Central memory CD8-positive, alpha-beta T cell (primary cell): ENCODE measurements around the gene ATP2B3.

Experiments used
- ATAC-seq: fragments of 150-1000 bp; cut with Tn5 transposase; replicated peaks from 2 replicates; pipeline ENCODE4 v1.10.0; 2022; ENCODE audit warnings: mild to moderate bottlenecking, moderate FRiP score, moderate number of reproducible peaks; ENCODE audit not compliant: poor library complexity, severe bottlenecking; ENCODE audit errors: extremely low read depth
- DNase-seq, 2 donors: peaks; one replicate each; pipeline ENCODE4 v3.0.0; 2021; ENCODE audit warnings: low spot score in 2 of 2
- H3K27ac Mint-ChIP-seq: one replicate; pipeline ENCODE4 v1.8.0; 2022; ENCODE audit warnings: low read depth, mild to moderate bottlenecking, moderate library complexity, mixed read lengths
- H3K27me3 Mint-ChIP-seq: one replicate; pipeline ENCODE4 v1.8.0; 2022; ENCODE audit warnings: mixed read lengths
- H3K36me3 Mint-ChIP-seq: one replicate; pipeline ENCODE4 v1.8.0; 2022; ENCODE audit warnings: mild to moderate bottlenecking, moderate library complexity, mixed read lengths; ENCODE audit not compliant: insufficient read depth
- H3K4me1 Mint-ChIP-seq: one replicate; pipeline ENCODE4 v1.8.0; 2022; ENCODE audit warnings: mixed read lengths
- H3K4me3 Mint-ChIP-seq: one replicate; pipeline ENCODE4 v1.8.0; 2022; ENCODE audit warnings: mild to moderate bottlenecking, moderate library complexity, mixed read lengths
- H3K9me3 Mint-ChIP-seq: one replicate; pipeline ENCODE4 v1.8.0; 2022; ENCODE audit warnings: mixed read lengths

The ATP2B3 gene

GRCh38 chrX:153614818-153615217 lies 97.4 kb downstream of the ATP2B3 start:
- H3K36me3 Mint-ChIP-seq: peaks cover 4% of the 10 kb centered on the region
- no peak overlapping the region for H3K4me3 Mint-ChIP-seq
- H3K27me3 Mint-ChIP-seq: peaks cover 8% of the 10 kb centered on the region
- ATAC-seq: no peak
- H3K27ac Mint-ChIP-seq: no peak overlapping the region
- H3K4me1 Mint-ChIP-seq: no peaks in the 10 kb centered on the region
- no peak for DNase-seq
- no peaks in the 10 kb centered on the region for H3K9me3 Mint-ChIP-seq

- no peak for ATAC-seq
- Mint-ChIP-seq H3K9me3 (no peaks in the 10 kb centered on the region), H3K27ac (no peak overlapping the region), H3K27me3 (peaks cover 19% of the 10 kb centered on the region), H3K36me3 (no peaks in the 10 kb centered on the region), H3K4me3 (no peak overlapping the region), H3K4me1 (no peaks in the 10 kb centered on the region)
- DNase-seq: no peak
Observed at GRCh38 chrX:153620576-153620975, 103.1 kb downstream of the ATP2B3 start.

GRCh38 chrX:153621949-153622598 lies 104.6 kb downstream of the ATP2B3 start:
- no peak overlapping the region for H3K27ac Mint-ChIP-seq
- DNase-seq: no peak
- H3K9me3 Mint-ChIP-seq: no peaks in the 10 kb centered on the region
- H3K4me3 Mint-ChIP-seq: no peak overlapping the region
- no peaks in the 10 kb centered on the region for H3K4me1 Mint-ChIP-seq
- no peaks in the 10 kb centered on the region for H3K36me3 Mint-ChIP-seq
- no peak for ATAC-seq
- peaks cover 19% of the 10 kb centered on the region for H3K27me3 Mint-ChIP-seq

DNA sequence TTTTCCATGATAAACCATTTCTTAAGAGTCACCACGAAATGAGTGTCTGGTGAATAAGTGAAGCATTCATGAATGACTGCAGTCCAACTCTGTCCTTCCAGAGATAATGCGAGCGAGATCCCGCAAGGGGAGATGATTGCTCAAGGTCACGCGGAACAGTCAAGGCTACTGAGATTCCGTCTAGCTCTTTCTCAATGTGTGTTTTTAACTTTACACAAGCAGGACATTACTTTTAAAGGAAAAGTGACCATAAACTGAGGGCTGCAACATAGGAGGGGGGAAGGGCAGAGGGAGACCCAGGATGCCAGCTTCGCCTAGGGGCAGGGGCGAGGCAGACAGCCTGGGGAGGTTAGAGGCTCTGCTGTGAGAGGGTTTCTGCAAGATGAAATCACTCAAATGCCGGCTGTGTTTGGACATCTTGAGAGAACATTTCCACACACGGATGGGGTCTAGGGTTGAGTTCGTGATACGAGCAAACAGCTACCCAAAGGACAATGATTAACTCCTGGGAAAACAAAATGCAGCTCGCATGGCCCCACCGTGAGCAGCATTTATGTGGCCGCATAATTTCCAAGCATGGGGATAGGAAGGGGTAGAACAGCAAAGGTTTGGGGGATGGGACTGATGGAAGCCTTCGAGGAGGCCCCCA lies 105.3 kb downstream of the ATP2B3 start:
- Mint-ChIP-seq H3K9me3 (no peaks in the 10 kb centered on the region), H3K27ac (no peak overlapping the region), H3K27me3 (peaks cover 19% of the 10 kb centered on the region), H3K4me3 (no peak overlapping the region), H3K4me1 (no peaks in the 10 kb centered on the region), H3K36me3 (no peaks in the 10 kb centered on the region)
- no peak for ATAC-seq
- no peak for DNase-seq

GRCh38 chrX:153623310-153624029 lies 106.0 kb downstream of the ATP2B3 start:
- H3K9me3 Mint-ChIP-seq: no peaks in the 10 kb centered on the region
- no peaks in the 10 kb centered on the region for H3K36me3 Mint-ChIP-seq
- H3K27ac Mint-ChIP-seq: no peak overlapping the region
- H3K27me3 Mint-ChIP-seq: peaks cover 15% of the 10 kb centered on the region
- no peak overlapping the region for H3K4me3 Mint-ChIP-seq
- no peak for ATAC-seq
- no peaks in the 10 kb centered on the region for H3K4me1 Mint-ChIP-seq
- DNase-seq: no peak

DNA sequence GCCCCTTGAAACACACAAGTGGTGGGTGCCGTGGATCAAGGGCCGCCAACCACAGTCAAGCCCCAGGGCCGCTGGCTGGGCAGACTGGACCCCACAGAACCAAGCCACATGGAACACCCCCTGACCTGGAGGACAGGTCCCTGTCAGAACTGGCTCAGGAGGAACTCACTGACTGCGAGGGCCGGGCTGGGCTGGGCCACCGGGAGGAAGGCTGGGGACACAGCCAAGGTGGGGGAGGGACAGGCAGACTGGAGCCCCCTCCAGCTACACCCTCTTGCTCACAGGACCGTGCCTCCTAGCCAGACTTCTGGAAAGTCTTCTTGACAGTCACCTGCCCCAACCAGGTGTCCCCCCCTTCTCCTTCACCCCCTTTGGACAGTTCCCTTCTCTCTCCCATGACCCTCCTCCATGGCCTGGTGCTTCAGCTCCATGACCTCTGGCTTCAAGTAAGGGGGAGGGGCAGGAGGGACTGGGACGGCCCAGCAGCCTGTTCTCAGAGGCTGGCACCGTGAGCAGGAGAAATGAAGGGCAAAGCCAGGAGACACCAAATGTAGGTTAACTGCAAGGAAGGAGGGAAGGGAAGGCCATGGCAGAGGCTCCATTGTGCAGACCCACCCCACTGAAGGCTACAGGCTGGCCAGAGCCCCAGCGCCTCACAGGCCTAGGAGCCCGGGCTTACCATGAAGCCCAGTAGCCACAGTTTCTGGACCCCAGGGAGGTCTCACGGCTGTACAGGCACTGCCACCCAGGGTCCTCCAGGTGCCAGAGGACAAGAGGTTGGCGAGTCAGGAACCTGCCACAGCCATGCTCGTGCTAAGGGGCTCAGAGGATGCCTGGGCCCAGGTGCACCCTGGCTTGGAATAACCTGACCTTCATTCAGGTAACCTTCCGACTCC lies 107.0 kb downstream of the ATP2B3 start:
- Mint-ChIP-seq H3K9me3 (no peaks in the 10 kb centered on the region), H3K4me1 (no peaks in the 10 kb centered on the region), H3K36me3 (no peaks in the 10 kb centered on the region), H3K4me3 (no peak overlapping the region), H3K27ac (no peak overlapping the region), H3K27me3 (peaks cover 10% of the 10 kb centered on the region)
- DNase-seq (no peak), ATAC-seq (no peak)

DNA sequence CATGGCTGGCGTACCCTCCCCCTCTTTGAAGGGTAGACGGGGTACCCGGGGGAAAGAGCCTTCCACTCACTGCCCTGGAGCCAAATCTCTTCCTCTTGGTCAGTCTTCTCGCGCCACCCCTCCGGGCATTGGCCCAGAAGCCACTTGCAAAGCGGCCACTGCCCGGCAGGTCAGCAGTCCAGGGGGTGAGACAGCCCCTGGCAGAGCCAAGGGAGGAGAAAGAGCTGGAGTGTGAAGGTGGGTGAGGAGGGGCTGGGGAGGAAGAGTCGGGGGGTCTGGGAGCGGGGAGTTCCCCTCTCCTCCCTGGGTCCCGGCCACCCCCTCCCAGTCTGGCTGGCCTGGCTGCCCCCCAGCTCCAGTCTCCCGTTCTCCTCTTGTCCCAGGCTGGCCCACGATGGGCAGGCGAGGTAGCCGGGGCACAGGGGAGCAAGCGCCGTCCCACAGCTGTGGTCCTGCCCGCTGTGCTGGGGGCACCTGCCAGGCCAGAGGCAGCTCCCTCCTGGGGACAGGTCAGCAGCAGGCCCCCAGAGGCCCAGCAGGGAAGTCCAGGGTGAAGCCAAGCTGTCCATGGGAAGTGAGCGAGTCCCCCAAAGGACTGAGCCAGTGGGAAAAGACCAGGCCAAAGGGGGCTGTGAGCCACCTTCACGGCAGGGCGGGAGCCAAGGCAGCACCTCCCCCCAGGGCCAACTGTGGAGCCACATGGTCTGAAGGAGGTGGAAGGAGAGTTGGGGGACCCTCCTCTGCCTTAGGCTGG lies 108.0 kb downstream of the ATP2B3 start:
- Mint-ChIP-seq H3K4me3 (no peak overlapping the region), H3K27me3 (peaks cover 10% of the 10 kb centered on the region), H3K4me1 (no peaks in the 10 kb centered on the region), H3K36me3 (no peaks in the 10 kb centered on the region), H3K9me3 (no peaks in the 10 kb centered on the region), H3K27ac (no peak overlapping the region)
- ATAC-seq (no peak), DNase-seq (no peak)

DNA sequence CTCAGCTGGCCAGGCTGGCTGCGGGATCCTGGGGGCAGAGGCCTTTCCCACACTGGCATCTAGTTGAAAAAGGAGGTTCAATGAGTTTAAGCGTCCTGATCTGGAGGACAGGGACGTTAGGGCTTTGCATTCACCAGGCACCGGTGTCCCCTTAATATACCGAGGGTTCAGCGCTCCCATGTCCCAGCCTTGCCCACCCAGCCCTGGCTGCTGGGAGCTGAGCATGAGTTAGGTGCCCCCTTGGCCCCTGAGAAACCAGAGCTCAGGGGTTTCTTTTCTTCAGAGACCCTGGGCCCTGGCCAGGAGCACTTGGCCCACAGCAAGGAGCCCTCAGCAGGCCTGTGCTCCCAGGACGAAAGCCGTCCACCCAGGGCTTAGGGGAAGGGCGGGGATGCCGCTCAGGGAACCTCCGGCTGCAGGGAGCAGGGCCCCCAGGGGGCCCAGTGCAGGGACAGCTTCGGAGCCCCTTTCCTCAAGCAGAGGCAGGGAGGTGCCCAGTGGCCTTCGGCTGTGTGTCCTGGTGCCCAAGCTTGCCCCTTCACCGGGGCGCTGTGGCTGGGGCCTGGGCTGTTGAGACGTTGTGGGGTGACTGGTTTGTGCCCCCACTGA lies 108.7 kb downstream of the ATP2B3 start:
- no peaks in the 10 kb centered on the region for H3K9me3 Mint-ChIP-seq
- DNase-seq (no peak), ATAC-seq (no peak)
- no peaks in the 10 kb centered on the region for H3K4me1 Mint-ChIP-seq
- no peaks in the 10 kb centered on the region for H3K36me3 Mint-ChIP-seq
- no peak overlapping the region for H3K4me3 Mint-ChIP-seq
- no peak overlapping the region for H3K27ac Mint-ChIP-seq
- H3K27me3 Mint-ChIP-seq: peaks cover 10% of the 10 kb centered on the region

GRCh38 chrX:153626863-153627674 lies 109.6 kb downstream of the ATP2B3 start:
- H3K36me3 Mint-ChIP-seq: no peaks in the 10 kb centered on the region
- no peaks in the 10 kb centered on the region for H3K9me3 Mint-ChIP-seq
- ATAC-seq: no peak
- H3K27ac Mint-ChIP-seq: no peak overlapping the region
- peaks cover 7% of the 10 kb centered on the region for H3K27me3 Mint-ChIP-seq
- no peak overlapping the region for H3K4me3 Mint-ChIP-seq
- H3K4me1 Mint-ChIP-seq: no peaks in the 10 kb centered on the region
- no peak for DNase-seq

- ATAC-seq (no peak), DNase-seq (no peak)
- H3K36me3 Mint-ChIP-seq: no peaks in the 10 kb centered on the region
- no peak overlapping the region for H3K4me3 Mint-ChIP-seq
- no peak overlapping the region for H3K27ac Mint-ChIP-seq
- no peaks in the 10 kb centered on the region for H3K9me3 Mint-ChIP-seq
- no peaks in the 10 kb centered on the region for H3K4me1 Mint-ChIP-seq
- H3K27me3 Mint-ChIP-seq: peaks cover under 1% of the 10 kb centered on the region
Observed at GRCh38 chrX:153627675-153628111, 110.3 kb downstream of the ATP2B3 start.

DNA sequence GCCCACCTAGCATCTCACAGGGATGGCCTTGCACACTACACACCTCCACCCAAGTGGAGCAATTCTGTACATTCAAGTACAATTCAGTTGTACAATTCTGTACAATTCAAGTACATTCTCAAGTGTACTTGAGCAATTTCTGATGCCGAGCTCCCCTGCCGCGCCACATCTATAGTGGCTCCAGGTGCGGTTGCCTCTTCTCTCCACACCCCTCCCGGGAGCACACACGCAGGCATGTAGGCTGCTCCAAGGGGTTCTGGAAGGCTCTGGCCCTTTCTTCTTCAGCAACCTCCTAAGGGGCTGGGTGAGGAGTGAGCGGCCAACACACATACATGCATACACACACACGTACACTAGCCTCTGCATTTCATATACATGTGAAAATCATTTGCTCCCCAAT lies 110.7 kb downstream of the ATP2B3 start:
- ATAC-seq (no peak), DNase-seq (no peak)
- Mint-ChIP-seq H3K36me3 (no peaks in the 10 kb centered on the region), H3K4me3 (no peak overlapping the region), H3K27me3 (no peaks in the 10 kb centered on the region), H3K9me3 (no peaks in the 10 kb centered on the region), H3K4me1 (no peaks in the 10 kb centered on the region), H3K27ac (no peak overlapping the region)
